Prostate gland (tissue), 2 donors: Measurements from ENCODE around the gene ZNF831.

Experiments
- POLR2AphosphoS5 ChIP-seq: sonication (generic); formaldehyde crosslinking; IDR thresholded peaks from one replicate; pipeline ENCODE4 v1.6.1; 2017; ENCODE audit warnings: antibody characterized with exemption
- TF ChIP-seq, protein P1 (sequence below), 4 experiments: fragments of 200-600 bp in 2 of 4; fragments of 450-650 bp in 2 of 4; sonication (generic) in 2 of 4; IDR thresholded peaks; 1 replicate in 3 of 4; 2 replicates in 1 of 4; pipeline ENCODE4 v1.5.1; 2016 to 2019; ENCODE audit warnings: antibody characterized with exemption in 4 of 4, mild to moderate bottlenecking in 2 of 4, moderate library complexity in 2 of 4

DNA sequence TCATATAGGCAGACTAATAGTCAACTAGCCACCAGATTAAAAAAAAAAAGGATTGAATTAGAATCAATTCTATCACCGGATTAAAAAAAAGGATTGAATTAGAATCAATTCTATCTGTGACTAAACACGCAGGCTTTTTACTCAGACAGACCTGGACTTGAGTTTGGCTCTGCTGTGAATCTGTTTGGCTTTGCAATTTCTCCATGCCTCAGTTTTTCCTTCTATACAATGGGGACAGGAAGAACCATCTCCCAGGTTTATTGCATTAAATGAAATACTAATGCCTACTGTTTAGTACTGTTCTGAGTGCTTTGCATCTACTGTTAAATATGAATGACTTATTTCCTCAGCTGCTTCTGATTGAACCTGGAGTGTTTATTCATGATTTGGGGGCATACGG is 106.8 kb downstream of the ZNF831 start:
- TF ChIP-seq, protein P1, sequence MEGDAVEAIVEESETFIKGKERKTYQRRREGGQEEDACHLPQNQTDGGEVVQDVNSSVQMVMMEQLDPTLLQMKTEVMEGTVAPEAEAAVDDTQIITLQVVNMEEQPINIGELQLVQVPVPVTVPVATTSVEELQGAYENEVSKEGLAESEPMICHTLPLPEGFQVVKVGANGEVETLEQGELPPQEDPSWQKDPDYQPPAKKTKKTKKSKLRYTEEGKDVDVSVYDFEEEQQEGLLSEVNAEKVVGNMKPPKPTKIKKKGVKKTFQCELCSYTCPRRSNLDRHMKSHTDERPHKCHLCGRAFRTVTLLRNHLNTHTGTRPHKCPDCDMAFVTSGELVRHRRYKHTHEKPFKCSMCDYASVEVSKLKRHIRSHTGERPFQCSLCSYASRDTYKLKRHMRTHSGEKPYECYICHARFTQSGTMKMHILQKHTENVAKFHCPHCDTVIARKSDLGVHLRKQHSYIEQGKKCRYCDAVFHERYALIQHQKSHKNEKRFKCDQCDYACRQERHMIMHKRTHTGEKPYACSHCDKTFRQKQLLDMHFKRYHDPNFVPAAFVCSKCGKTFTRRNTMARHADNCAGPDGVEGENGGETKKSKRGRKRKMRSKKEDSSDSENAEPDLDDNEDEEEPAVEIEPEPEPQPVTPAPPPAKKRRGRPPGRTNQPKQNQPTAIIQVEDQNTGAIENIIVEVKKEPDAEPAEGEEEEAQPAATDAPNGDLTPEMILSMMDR (IDR thresholded peaks at IDR 0.05), result no peak
- no peak for TF ChIP-seq POLR2AphosphoS5
